Stimulated activated CD8-positive, alpha-beta memory T cell treated with anti-CD3 and anti-CD28 coated beads, Interleukin-15, amount 100 ng/mL, for 4 hours (primary cell): ENCODE measurements around the gene PTCD1.
A peak's percentile ranks its signal among the peaks of the same experiment; 100 is the strongest.
"Not testable (repeated sequence)": the region's sequence is repeated elsewhere in the genome, so short reads cannot be mapped to it uniquely, and the experiment has no call there.

Experiments used
- DNase-seq, 2 donors: peaks; one replicate each; pipeline ENCODE4 v3.0.0-alpha.2; 2020; ENCODE audit warnings: low read depth in 2 of 2

The PTCD1 gene

GRCh38 chr7:99387912-99388311 is 50.7 kb downstream of the PTCD1 start:
- DNase-seq, result no peak

GRCh38 chr7:99387239-99387635 is 51.4 kb downstream of the PTCD1 start:
- DNase-seq, result not testable (repeated sequence)

GRCh38 chr7:99386584-99387238 is 51.9 kb downstream of the PTCD1 start:
- no peak for DNase-seq

GRCh38 chr7:99385564-99385963 is 53.0 kb downstream of the PTCD1 start:
- no peak for DNase-seq

- no peak for DNase-seq
These were observed 54.1 kb downstream of the PTCD1 start for GRCh38 chr7:99384523-99384922.

GRCh38 chr7:99383791-99384370 is 54.7 kb downstream of the PTCD1 start:
- no peak for DNase-seq

- no peak for DNase-seq
These were observed 55.4 kb downstream of the PTCD1 start for GRCh38 chr7:99383203-99383602.

GRCh38 chr7:99381664-99382075 is 56.9 kb downstream of the PTCD1 start:
- DNase-seq, result no peak

GRCh38 chr7:99380823-99381663 is 57.6 kb downstream of the PTCD1 start:
- peak; percentile 80 to 90 for DNase-seq

GRCh38 chr7:99380032-99380822 is 58.4 kb downstream of the PTCD1 start:
- DNase-seq, result no peak

GRCh38 chr7:99379693-99380031 is 58.9 kb downstream of the PTCD1 start:
- DNase-seq, result not testable (repeated sequence)

GRCh38 chr7:99379043-99379577 is 59.5 kb downstream of the PTCD1 start:
- no peak for DNase-seq

- DNase-seq, result peak in 1 of 2 donors; percentile 45
These were observed 63.4 kb downstream of the PTCD1 start for GRCh38 chr7:99375070-99375807.

- peak; percentile 68 to 76 for DNase-seq
These were observed 64.2 kb downstream of the PTCD1 start, which contains the start of gene ARPC1B for GRCh38 chr7:99374111-99375064. ARPC1B (plus strand) TSS chr7:99374730; CDS start chr7:99385715, 10,985 bp downstream.

GRCh38 chr7:99373091-99374066 is 65.2 kb downstream of the PTCD1 start:
- DNase-seq, result no peak

- DNase-seq, result no peak
These were observed 66.1 kb downstream of the PTCD1 start for GRCh38 chr7:99372275-99373090.

GRCh38 chr7:99371376-99371920 is 67.2 kb downstream of the PTCD1 start:
- DNase-seq, result no peak
